HG02588 (cell line): ENCODE measurements around the gene GPR132.
A peak's percentile ranks its signal among the peaks of the same experiment; 100 is the strongest.
"Not testable (repeated sequence)": the region's sequence is repeated elsewhere in the genome, so short reads cannot be mapped to it uniquely, and the experiment has no call there.

Experiments
- ATAC-seq: cut with Tn5 transposase; IDR thresholded peaks from one replicate; pipeline ENCODE4 v1.9.1; 2021; ENCODE audit warnings: mild to moderate bottlenecking, moderate library complexity; ENCODE audit not compliant: unreplicated experiment

Gene GPR132

GRCh38 chr14:105076296-105076804 lies 11.1 kb upstream of the GPR132 start:
- no peak for ATAC-seq

DNA sequence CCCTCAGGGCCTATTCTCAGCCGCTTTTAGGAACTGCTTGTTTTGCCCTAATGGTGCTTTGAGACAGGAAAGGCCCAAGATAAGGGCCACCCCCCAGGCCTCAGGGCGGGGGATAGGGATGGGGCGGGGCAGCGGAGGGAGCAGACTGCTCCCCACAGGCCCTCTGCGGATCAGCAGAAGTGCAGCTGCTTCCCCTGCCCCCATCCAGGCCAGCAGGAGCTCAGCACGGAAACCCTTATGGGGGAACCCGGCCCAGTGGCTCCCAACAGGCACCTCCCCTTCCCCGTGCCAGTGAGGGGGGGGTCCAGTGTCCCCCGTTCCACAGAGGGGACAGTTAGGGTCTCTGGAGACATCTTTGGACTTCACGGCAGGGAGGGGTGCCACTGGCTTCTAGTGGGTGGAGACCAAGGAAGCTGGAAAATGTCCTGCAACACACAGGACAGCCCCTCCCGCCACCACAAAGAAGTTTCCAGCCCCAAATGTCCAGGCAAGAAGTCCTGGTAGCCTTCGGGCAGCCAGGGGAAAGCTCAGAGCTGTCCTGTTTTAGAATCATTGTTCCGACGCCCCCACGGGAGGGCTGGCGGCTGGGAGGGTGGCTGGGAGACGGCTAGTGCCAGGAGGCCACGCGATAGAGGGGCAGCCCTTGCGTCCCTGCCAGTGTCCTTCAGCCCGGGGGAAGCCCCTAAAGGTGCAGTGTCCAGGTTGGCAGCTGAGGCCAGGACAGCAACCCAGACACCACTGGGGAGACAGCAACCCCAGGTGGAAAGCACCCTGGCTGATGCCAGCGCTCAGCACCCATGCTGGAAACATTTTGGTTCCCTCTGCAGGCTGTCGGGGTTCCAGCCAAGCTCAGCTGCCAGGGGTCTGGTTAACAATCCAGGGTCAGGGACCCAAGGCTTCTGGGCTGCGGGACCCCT lies 10.4 kb upstream of the GPR132 start:
- no peak for ATAC-seq

GRCh38 chr14:105074601-105075053 lies 9.4 kb upstream of the GPR132 start:
- no peak for ATAC-seq

GRCh38 chr14:105073720-105074600 lies 8.7 kb upstream of the GPR132 start:
- no peak for ATAC-seq

DNA sequence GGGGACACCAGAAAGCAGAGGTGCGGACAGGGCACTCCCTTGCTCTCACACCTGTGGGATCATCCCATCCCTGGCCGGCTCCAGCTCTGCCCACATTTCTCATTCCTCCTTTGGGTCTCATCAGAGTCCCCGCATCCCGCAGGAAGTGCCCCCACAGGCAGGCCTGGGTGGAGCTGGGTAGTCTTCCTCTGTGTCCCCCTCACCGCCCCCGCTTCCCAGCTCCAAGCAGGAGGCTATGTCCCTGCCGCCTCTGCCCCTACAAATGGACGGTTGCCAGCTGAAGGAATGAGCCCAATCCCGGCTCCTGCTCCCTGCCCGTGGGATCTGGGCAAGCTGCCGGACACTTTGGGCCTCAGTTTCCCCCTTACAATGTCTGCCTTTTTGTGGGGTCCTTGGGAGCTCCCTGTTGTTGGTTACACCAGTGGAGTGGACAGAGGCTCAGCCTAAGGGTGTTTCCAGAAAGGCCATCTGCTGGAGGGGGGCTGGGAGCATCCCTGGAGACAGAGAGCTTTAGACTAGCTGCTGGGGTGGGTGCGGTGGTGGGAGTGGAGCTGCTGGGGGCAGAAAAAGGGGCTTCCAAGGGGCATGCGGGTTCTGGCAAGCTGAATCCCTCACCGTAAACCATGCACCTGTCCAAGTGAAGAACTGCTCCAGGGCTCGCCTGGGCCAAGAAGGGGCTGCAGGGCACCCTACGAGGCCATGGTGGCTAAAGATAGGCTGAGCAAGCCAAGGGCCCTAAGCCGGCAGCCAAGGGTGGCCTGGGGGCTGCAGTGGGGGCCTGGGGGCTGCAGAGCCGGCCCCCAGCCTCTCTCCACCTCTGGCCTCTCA lies 7.9 kb upstream of the GPR132 start:
- no peak for ATAC-seq

- no peak for ATAC-seq
Measured at GRCh38 chr14:105072381-105072861, 7.2 kb upstream of the GPR132 start.

- no peak for ATAC-seq
Measured at GRCh38 chr14:105071942-105072341, 6.7 kb upstream of the GPR132 start.

DNA sequence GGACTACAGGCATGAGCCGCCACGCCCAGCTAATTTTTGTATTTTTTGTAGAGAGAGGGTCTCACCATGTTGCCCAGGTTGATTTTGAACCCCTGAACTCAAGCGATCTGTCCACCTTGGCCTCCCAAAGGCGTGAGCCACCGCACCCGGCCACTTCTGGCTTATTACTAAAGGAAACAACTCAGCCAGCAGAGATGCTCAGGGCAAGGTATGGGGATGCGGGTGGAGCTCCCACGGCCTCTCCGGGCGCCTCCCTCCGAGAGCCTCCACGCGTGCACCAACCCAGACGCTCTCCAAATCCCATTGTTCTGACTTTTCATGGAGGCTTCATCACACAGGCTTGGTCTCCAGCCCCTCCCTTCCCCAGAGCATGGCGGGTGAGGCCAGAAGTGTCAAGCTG lies 6.1 kb upstream of the GPR132 start:
- no peak for ATAC-seq

DNA sequence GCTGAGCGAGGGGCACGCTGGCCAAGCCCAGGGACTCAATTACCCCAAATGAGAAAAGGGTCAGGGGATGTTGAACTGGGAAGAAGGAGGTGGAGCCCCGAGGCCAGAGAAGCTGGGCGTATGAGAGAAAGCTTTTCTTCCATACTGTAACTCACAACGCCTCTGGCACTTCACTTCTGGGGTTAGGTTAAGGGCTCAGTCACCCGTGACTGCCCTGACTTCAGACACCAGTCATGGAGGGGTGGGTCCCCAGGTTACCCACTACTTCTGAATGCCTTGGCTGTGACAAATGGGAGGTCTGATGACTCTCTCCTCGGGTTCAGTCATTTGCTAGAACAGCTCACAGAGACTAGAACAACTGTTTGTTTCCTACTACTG lies 5.5 kb upstream of the GPR132 start:
- ATAC-seq, result no peak

DNA sequence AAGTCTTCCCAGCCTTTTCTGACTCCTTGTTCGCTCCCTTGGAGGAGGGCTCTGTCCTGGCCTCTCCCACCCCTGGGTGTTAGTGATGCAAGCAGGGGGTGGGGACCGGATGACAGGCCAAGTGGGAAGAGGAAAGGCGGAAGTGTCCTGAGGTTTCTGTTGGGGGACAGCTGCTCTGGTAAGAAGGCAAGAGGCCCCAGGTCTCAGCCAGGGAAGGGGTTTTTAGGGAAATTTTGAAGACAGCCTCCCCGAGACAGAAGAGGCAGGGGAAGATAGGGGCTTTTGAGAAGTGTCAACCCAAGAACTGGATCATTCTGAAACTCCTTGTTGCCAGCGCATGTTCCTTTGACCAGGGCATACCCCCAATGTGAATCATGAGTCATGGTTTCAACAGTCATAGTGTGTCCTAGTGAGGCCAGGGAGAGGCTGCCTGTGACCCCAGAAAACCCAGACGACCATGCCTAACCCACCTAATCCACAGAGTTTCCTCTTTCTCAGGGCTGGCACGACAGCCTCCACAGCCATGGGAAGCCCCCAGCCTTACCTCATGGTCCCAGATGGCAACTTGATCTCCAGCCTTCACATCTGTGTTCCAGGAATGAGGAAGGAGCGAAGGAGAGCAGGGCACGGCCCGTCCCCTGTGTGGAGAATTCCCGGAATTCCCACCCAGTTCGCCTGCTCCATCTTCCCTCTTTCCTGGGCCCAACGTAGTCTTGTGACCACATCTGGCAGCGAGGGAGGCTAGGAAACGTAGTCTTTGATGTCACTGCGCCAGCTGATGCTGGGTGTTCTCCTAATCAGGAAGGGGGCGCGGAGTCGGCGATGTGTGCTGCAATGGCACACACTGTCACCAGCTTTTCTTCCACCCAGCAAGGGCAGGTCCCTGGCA lies 4.9 kb upstream of the GPR132 start:
- ATAC-seq, result peak; percentile 37

DNA sequence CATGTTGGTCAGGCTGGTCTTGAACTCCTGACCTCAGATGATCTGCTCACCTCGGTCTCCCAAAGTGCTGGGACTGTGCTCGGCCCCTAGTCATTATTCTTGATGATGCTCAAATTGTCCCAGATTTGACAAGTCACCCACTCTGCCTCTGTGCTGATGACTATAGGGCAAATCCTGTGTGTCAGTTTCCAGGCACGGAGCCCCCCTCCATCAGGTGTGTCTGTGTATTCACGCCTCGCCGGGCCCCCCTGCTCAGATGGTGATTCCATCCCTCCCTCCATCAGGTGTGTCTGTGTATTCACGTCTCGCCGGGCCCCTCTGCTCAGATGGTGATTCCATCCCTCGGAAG lies 4.3 kb upstream of the GPR132 start:
- no peak for ATAC-seq

- ATAC-seq, result no peak
Measured at GRCh38 chr14:105068818-105069217, 3.6 kb upstream of the GPR132 start.

DNA sequence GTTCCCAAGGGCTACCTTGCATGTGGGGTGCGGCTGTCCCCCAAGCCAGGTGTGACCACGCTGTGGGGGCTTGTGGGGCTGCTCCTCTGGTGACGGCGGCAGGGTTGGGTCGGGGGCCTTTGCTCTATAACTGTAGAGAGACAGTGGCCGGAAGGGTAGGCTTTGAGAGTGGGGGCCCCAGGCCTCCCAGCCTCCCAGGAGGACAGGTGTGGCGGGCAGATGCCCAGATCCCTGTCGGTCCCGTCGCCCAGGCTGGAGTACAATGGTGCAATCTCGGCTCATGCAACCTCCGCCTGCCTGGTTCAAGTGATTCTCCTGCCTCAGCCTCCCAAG lies 2.7 kb upstream of the GPR132 start:
- no peak for ATAC-seq

GRCh38 chr14:105067140-105067968 lies 2.1 kb upstream of the GPR132 start:
- no peak for ATAC-seq

DNA sequence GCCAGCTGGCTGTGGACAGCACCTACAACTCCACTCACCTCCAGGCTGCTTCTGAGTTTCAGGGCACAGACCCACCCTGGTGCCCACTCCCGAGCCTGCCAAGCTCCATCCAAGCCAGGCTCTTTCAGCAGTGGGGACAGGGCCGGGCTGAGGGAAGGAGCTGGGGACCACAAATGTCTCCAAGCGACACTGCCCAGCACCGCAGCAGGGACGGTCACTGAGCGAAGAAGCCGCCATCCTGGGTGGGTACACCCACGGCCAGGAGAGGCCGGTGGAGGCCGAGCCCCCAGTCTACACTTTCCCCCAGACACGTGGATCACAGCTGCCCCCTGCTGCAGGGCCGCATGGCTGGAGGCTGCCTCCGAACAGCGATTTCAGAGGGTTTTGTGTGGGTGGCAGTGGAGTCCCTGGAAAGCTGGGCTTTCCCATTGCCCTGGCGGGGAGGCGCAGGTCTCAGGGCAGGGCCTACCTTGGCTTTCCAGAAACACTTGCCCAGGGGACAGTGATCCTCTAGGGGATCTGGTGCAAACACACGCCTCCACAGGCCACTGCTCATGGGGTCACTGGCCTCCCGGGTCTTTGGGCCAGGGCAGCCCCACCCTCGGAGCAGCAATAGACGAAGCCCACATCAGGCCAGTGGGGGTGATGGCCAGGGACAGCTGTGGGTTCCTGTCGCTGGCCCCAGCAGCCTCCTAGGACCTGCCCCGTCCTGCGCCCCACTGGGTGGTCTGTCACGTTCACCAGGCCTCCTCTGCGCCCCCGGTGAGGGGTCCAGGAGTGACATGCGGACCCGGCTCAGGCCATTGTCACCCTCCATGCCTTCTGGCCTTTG lies 1.2 kb upstream of the GPR132 start:
- ATAC-seq, result no peak

GRCh38 chr14:105064721-105065143 lies 498 bp downstream of the GPR132 start:
- no peak for ATAC-seq

- no peak for ATAC-seq
Measured at GRCh38 chr14:105064001-105064400, 1.2 kb downstream of the GPR132 start.

DNA sequence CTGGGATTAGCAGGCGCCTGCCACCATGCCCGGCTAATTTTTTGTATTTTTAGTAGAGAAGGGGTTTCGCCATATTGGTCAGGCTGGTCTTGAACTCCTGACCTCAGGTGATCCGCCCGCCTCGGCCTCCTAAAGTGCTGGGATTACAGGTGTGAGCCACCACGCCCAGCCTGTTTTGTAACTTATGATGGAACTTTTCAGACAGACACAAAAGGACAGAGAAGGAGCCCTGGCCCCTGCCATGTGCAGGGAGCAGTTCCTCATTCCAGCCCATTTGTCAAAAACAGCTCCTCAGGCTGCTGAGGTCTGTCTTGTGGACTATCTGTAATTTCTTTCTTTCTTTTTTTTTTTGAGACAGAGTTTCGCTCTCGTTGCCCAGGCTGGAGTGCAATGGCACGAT lies 1.7 kb downstream of the GPR132 start:
- not testable (repeated sequence) for ATAC-seq
